Measurements from ENCODE around the gene OSBPL8.
"Not testable (repeated sequence)": the region's sequence is repeated elsewhere in the genome, so short reads cannot be mapped to it uniquely, and the experiment has no call there.

The OSBPL8 gene

GRCh38 chr12:76501390-76501789 lies 58.2 kb downstream of the OSBPL8 start:
- peaks cover 18% of the 10 kb centered on the region for H3K36me3 ChIP-seq (ENCODE audit: control insufficient read depth, insufficient read depth, low read length)
- no peak overlapping the region for H3K4me3 ChIP-seq (ENCODE audit: extremely low read depth, insufficient read depth, low read length, poor library complexity, severe bottlenecking)
- H3K9me3 ChIP-seq (ENCODE audit: control insufficient read depth, low read length) = peaks cover 6% of the 10 kb centered on the region
- WGBS, 2 experiments (ENCODE audit: insufficient coverage in 2 of 2) = 100% methylated on average over 2 of the region's 2 CpGs
- H3K27ac ChIP-seq (ENCODE audit: low read depth, low read length, severe bottlenecking) = no peak overlapping the region
- H3K4me1 ChIP-seq (ENCODE audit: control insufficient read depth, insufficient read depth, low read length, poor library complexity, severe bottlenecking) = no peaks in the 10 kb centered on the region

GRCh38 chr12:76499136-76499535 lies 60.4 kb downstream of the OSBPL8 start:
- not testable (repeated sequence) for H3K9me3 ChIP-seq (ENCODE audit: control insufficient read depth, low read length); H3K27ac ChIP-seq (ENCODE audit: low read depth, low read length, severe bottlenecking); H3K4me1 ChIP-seq (ENCODE audit: control insufficient read depth, insufficient read depth, low read length, poor library complexity, severe bottlenecking); H3K4me3 ChIP-seq (ENCODE audit: extremely low read depth, insufficient read depth, low read length, poor library complexity, severe bottlenecking)
- peaks cover 15% of the 10 kb centered on the region for H3K36me3 ChIP-seq (ENCODE audit: control insufficient read depth, insufficient read depth, low read length)
- WGBS, 2 experiments (ENCODE audit: insufficient coverage in 2 of 2) = 92 to 97% methylated on average over 2 to 4 of the region's 4 CpGs

GRCh38 chr12:76495556-76495955 lies 64.0 kb downstream of the OSBPL8 start:
- Histone ChIP-seq H3K9me3 (ENCODE audit: control insufficient read depth, low read length) (peaks cover 16% of the 10 kb centered on the region), H3K36me3 (ENCODE audit: control insufficient read depth, insufficient read depth, low read length) (peaks cover 5% of the 10 kb centered on the region), H3K4me3 (ENCODE audit: extremely low read depth, insufficient read depth, low read length, poor library complexity, severe bottlenecking) (no peak overlapping the region), H3K27ac (ENCODE audit: low read depth, low read length, severe bottlenecking) (no peak overlapping the region), H3K4me1 (ENCODE audit: control insufficient read depth, insufficient read depth, low read length, poor library complexity, severe bottlenecking) (no peaks in the 10 kb centered on the region)
- no CpG with 5 or more reads among the region's 1 CpG for WGBS, 2 experiments (ENCODE audit: insufficient coverage in 2 of 2)

GRCh38 chr12:76491292-76491691 lies 68.3 kb downstream of the OSBPL8 start:
- Histone ChIP-seq H3K9me3 (ENCODE audit: control insufficient read depth, low read length) (peaks cover 16% of the 10 kb centered on the region), H3K4me3 (ENCODE audit: extremely low read depth, insufficient read depth, low read length, poor library complexity, severe bottlenecking) (no peak overlapping the region), H3K4me1 (ENCODE audit: control insufficient read depth, insufficient read depth, low read length, poor library complexity, severe bottlenecking) (no peaks in the 10 kb centered on the region), H3K36me3 (ENCODE audit: control insufficient read depth, insufficient read depth, low read length) (peaks cover 15% of the 10 kb centered on the region), H3K27ac (ENCODE audit: low read depth, low read length, severe bottlenecking) (no peak overlapping the region)
- 92 to 100% methylated on average over 1 of the region's 1 CpG for WGBS, 2 experiments (ENCODE audit: insufficient coverage in 2 of 2)

GRCh38 chr12:76490763-76491162 lies 68.8 kb downstream of the OSBPL8 start:
- H3K36me3 ChIP-seq (ENCODE audit: control insufficient read depth, insufficient read depth, low read length) = peaks cover 15% of the 10 kb centered on the region
- H3K9me3 ChIP-seq (ENCODE audit: control insufficient read depth, low read length) = peaks cover 16% of the 10 kb centered on the region
- no peaks in the 10 kb centered on the region for H3K4me1 ChIP-seq (ENCODE audit: control insufficient read depth, insufficient read depth, low read length, poor library complexity, severe bottlenecking)
- no peak overlapping the region for H3K27ac ChIP-seq (ENCODE audit: low read depth, low read length, severe bottlenecking)
- whole genome bisulfite sequencing, 2 experiments (ENCODE audit: insufficient coverage in 2 of 2) = 92 to 100% methylated on average over 1 to 3 of the region's 4 CpGs
- H3K4me3 ChIP-seq (ENCODE audit: extremely low read depth, insufficient read depth, low read length, poor library complexity, severe bottlenecking) = no peak overlapping the region

GRCh38 chr12:76489737-76490136 lies 69.8 kb downstream of the OSBPL8 start:
- Histone ChIP-seq H3K4me1 (ENCODE audit: control insufficient read depth, insufficient read depth, low read length, poor library complexity, severe bottlenecking) (no peaks in the 10 kb centered on the region), H3K27ac (ENCODE audit: low read depth, low read length, severe bottlenecking) (no peak overlapping the region), H3K4me3 (ENCODE audit: extremely low read depth, insufficient read depth, low read length, poor library complexity, severe bottlenecking) (no peak overlapping the region), H3K36me3 (ENCODE audit: control insufficient read depth, insufficient read depth, low read length) (peaks cover 15% of the 10 kb centered on the region), H3K9me3 (ENCODE audit: control insufficient read depth, low read length) (peaks cover 16% of the 10 kb centered on the region)
- 93 to 98% methylated on average over 3 of the region's 3 CpGs for WGBS, 2 experiments (ENCODE audit: insufficient coverage in 2 of 2)

GRCh38 chr12:76486011-76486410 lies 73.6 kb downstream of the OSBPL8 start:
- peaks cover 19% of the 10 kb centered on the region for H3K36me3 ChIP-seq (ENCODE audit: control insufficient read depth, insufficient read depth, low read length)
- no peak overlapping the region for H3K4me3 ChIP-seq (ENCODE audit: extremely low read depth, insufficient read depth, low read length, poor library complexity, severe bottlenecking)
- H3K27ac ChIP-seq (ENCODE audit: low read depth, low read length, severe bottlenecking) = no peak overlapping the region
- no peaks in the 10 kb centered on the region for H3K9me3 ChIP-seq (ENCODE audit: control insufficient read depth, low read length)
- WGBS, 2 experiments (ENCODE audit: insufficient coverage in 2 of 2) = 91 to 100% methylated on average over 1 of the region's 2 CpGs
- H3K4me1 ChIP-seq (ENCODE audit: control insufficient read depth, insufficient read depth, low read length, poor library complexity, severe bottlenecking) = no peaks in the 10 kb centered on the region

- Histone ChIP-seq H3K9me3 (ENCODE audit: control insufficient read depth, low read length) (no peaks in the 10 kb centered on the region), H3K4me1 (ENCODE audit: control insufficient read depth, insufficient read depth, low read length, poor library complexity, severe bottlenecking) (no peaks in the 10 kb centered on the region), H3K4me3 (ENCODE audit: extremely low read depth, insufficient read depth, low read length, poor library complexity, severe bottlenecking) (no peak overlapping the region), H3K27ac (ENCODE audit: low read depth, low read length, severe bottlenecking) (no peak overlapping the region), H3K36me3 (ENCODE audit: control insufficient read depth, insufficient read depth, low read length) (peaks cover 8% of the 10 kb centered on the region)
These were observed 78.8 kb downstream of the OSBPL8 start for GRCh38 chr12:76480796-76481195.

- no peak overlapping the region for H3K4me3 ChIP-seq (ENCODE audit: extremely low read depth, insufficient read depth, low read length, poor library complexity, severe bottlenecking)
- peaks cover 6% of the 10 kb centered on the region for H3K9me3 ChIP-seq (ENCODE audit: control insufficient read depth, low read length)
- no peaks in the 10 kb centered on the region for H3K4me1 ChIP-seq (ENCODE audit: control insufficient read depth, insufficient read depth, low read length, poor library complexity, severe bottlenecking)
- H3K27ac ChIP-seq (ENCODE audit: low read depth, low read length, severe bottlenecking) = no peak overlapping the region
- WGBS, 2 experiments (ENCODE audit: insufficient coverage in 2 of 2) = 100% methylated on average over 1 of the region's 5 CpGs
- H3K36me3 ChIP-seq (ENCODE audit: control insufficient read depth, insufficient read depth, low read length) = peaks cover 13% of the 10 kb centered on the region
These were observed 81.5 kb downstream of the OSBPL8 start for GRCh38 chr12:76478045-76478444.

- peaks cover 15% of the 10 kb centered on the region for H3K4me1 ChIP-seq (ENCODE audit: control insufficient read depth, insufficient read depth, low read length, poor library complexity, severe bottlenecking)
- H3K27ac ChIP-seq (ENCODE audit: low read depth, low read length, severe bottlenecking); H3K9me3 ChIP-seq (ENCODE audit: control insufficient read depth, low read length): not testable (repeated sequence)
These were observed 86.7 kb downstream of the OSBPL8 start for GRCh38 chr12:76472862-76473261.

GRCh38 chr12:76471579-76471978 lies 88.0 kb downstream of the OSBPL8 start:
- H3K4me1 ChIP-seq (ENCODE audit: control insufficient read depth, insufficient read depth, low read length, poor library complexity, severe bottlenecking) = peaks cover 15% of the 10 kb centered on the region
- peaks cover 6% of the 10 kb centered on the region for H3K36me3 ChIP-seq (ENCODE audit: control insufficient read depth, insufficient read depth, low read length)
- WGBS, 2 experiments (ENCODE audit: insufficient coverage in 2 of 2) = 100% methylated on average over 1 of the region's 1 CpG
- no peak overlapping the region for H3K27ac ChIP-seq (ENCODE audit: low read depth, low read length, severe bottlenecking)
- H3K4me3 ChIP-seq (ENCODE audit: extremely low read depth, insufficient read depth, low read length, poor library complexity, severe bottlenecking) = no peak overlapping the region
- peaks cover 6% of the 10 kb centered on the region for H3K9me3 ChIP-seq (ENCODE audit: control insufficient read depth, low read length)

More at GRCh38 chr12:76472862-76473261, 86.7 kb downstream of the OSBPL8 start:
- H3K36me3 ChIP-seq (ENCODE audit: control insufficient read depth, insufficient read depth, low read length); H3K4me3 ChIP-seq (ENCODE audit: extremely low read depth, insufficient read depth, low read length, poor library complexity, severe bottlenecking): not testable (repeated sequence)
- WGBS, 2 experiments (ENCODE audit: insufficient coverage in 2 of 2) = 88 to 100% methylated on average over 2 to 5 of the region's 8 CpGs

Measured in mesodermal cell (in vitro differentiated cells).